Measurements from ENCODE around the gene ASAP2.

The ASAP2 gene

GRCh38 chr2:9236045-9236344, 29.4 kb downstream of the ASAP2 start:
- no peak overlapping the region for H3K4me3 ChIP-seq (replicated peaks; ENCODE audit: low read depth, low read length)
- DNase-seq (ENCODE audit: low read depth): no peak
- TF ChIP-seq CTCF (IDR thresholded peaks at IDR 0.05; ENCODE audit: low read length, missing control alignments): no peak

GRCh38 chr2:9236867-9237266, 30.3 kb downstream of the ASAP2 start:
- TF ChIP-seq CTCF (IDR thresholded peaks at IDR 0.05; ENCODE audit: low read length, missing control alignments): no peak
- DNase-seq (ENCODE audit: low read depth): no peak
- no peak overlapping the region for H3K4me3 ChIP-seq (replicated peaks; ENCODE audit: low read depth, low read length)

GRCh38 chr2:9237831-9238230, 31.2 kb downstream of the ASAP2 start:
- H3K4me3 ChIP-seq (replicated peaks; ENCODE audit: low read depth, low read length): no peak overlapping the region
- no peak for DNase-seq (ENCODE audit: low read depth)
- no peak for TF ChIP-seq CTCF (IDR thresholded peaks at IDR 0.05; ENCODE audit: low read length, missing control alignments)

- H3K4me3 ChIP-seq (replicated peaks; ENCODE audit: low read depth, low read length): no peak overlapping the region
- DNase-seq (ENCODE audit: low read depth): no peak
- no peak for TF ChIP-seq CTCF (IDR thresholded peaks at IDR 0.05; ENCODE audit: low read length, missing control alignments)
Measured at GRCh38 chr2:9238591-9239326, 32.1 kb downstream of the ASAP2 start.

- DNase-seq (ENCODE audit: low read depth): no peak
- H3K4me3 ChIP-seq (replicated peaks; ENCODE audit: low read depth, low read length): no peak overlapping the region
- TF ChIP-seq CTCF (IDR thresholded peaks at IDR 0.05; ENCODE audit: low read length, missing control alignments): no peak
Measured at GRCh38 chr2:9239616-9240015, 33.0 kb downstream of the ASAP2 start.

- no peak for DNase-seq (ENCODE audit: low read depth)
- no peak overlapping the region for H3K4me3 ChIP-seq (replicated peaks; ENCODE audit: low read depth, low read length)
- TF ChIP-seq CTCF (IDR thresholded peaks at IDR 0.05; ENCODE audit: low read length, missing control alignments): no peak
Measured at GRCh38 chr2:9240745-9241144, 34.1 kb downstream of the ASAP2 start.

GRCh38 chr2:9241233-9241632, 34.6 kb downstream of the ASAP2 start:
- H3K4me3 ChIP-seq (replicated peaks; ENCODE audit: low read depth, low read length): no peak overlapping the region
- TF ChIP-seq CTCF (IDR thresholded peaks at IDR 0.05; ENCODE audit: low read length, missing control alignments): no peak
- DNase-seq (ENCODE audit: low read depth): no peak
